Colonic mucosa (tissue), 4 donors: ENCODE results near the gene UNK. TPM values are rescaled to one million over a fixed set of nuclear protein-coding genes. Genes with fewer than 3 reads are reported as not detected.

Experiments used
- DNase-seq: peaks from one replicate; pipeline ENCODE4 v3.0.0-alpha.2; 2020
- H3K27ac ChIP-seq: fragments of 200-600 bp; one replicate; pipeline ENCODE4 v1.8.0; 2021
- H3K27me3 ChIP-seq: fragments of 200-600 bp; one replicate; pipeline ENCODE4 v1.8.0; 2021
- H3K36me3 ChIP-seq: fragments of 200-600 bp; one replicate; pipeline ENCODE4 v1.8.0; 2021
- H3K4me1 ChIP-seq: fragments of 200-600 bp; one replicate; pipeline ENCODE4 v1.8.0; 2021; ENCODE audit warnings: mild to moderate bottlenecking
- H3K4me3 ChIP-seq: fragments of 200-600 bp; one replicate; pipeline ENCODE4 v1.8.0; 2021
- H3K9ac ChIP-seq, 2 donors: one replicate each; pipeline ENCODE4 v1.7.0; 2013; ENCODE audit warnings: control low read depth in 2 of 2, low read depth in 2 of 2, low read length in 2 of 2
- H3K9me3 ChIP-seq: fragments of 200-600 bp; one replicate; pipeline ENCODE4 v1.8.0; 2021
- CTCF ChIP-seq: fragments of 200-600 bp; IDR thresholded peaks from one replicate; pipeline ENCODE4 v1.8.0; 2022; ENCODE audit warnings: antibody characterized with exemption, mild to moderate bottlenecking
- intact Hi-C: fragments of 100-400 bp; cut with DNase I; formaldehyde crosslinking; loops from one replicate; pipeline ENCODE4 v1.14.1; 2022
- total RNA-seq, 2 donors: library from RNA; stranded (reverse); fragmentation: NEBNext Ultra II Directional in 1 of 2; extraction: Animal tissue kit (Norgen Biotek cat#: 25700) in 1 of 2; gene quantifications; one replicate each; pipeline ENCODE4 v1.2.1, GENCODE V29; 2021
- donor health status: healthy.
- donor health status: DM: no; HTN: no; CAD: no.
- donor health status: DM: no; HTN: no; CAD: no.

UNK gene
- total RNA-seq, 2 donors from 2014 or later, result 18.4 to 26.0 TPM

GRCh38 chr17:75813081-75814020, 28.7 kb downstream of the UNK start:
- DNase-seq, result no peak
- H3K9ac ChIP-seq, result no peak overlapping the region
- intact Hi-C loops, result no loop called here

GRCh38 chr17:75814021-75814395, 29.4 kb downstream of the UNK start:
- DNase-seq, result no peak
- TF ChIP-seq CTCF, result no peak
- Histone ChIP-seq H3K36me3 (peaks cover 14% of the 10 kb centered on the region), H3K27me3 (no peaks in the 10 kb centered on the region), H3K4me3 (no peak overlapping the region), H3K4me1 (no peaks in the 10 kb centered on the region), H3K9me3 (no peaks in the 10 kb centered on the region), H3K27ac (no peak overlapping the region), H3K9ac (no peak overlapping the region)
- intact Hi-C loops, result no loop called here

More at GRCh38 chr17:75813081-75814020, 28.7 kb downstream of the UNK start:
- no peak overlapping the region for H3K4me3 ChIP-seq
- H3K9me3 ChIP-seq, result no peaks in the 10 kb centered on the region
- no peaks in the 10 kb centered on the region for H3K4me1 ChIP-seq
- no peak for TF ChIP-seq CTCF
- no peak overlapping the region for H3K27ac ChIP-seq
- H3K27me3 ChIP-seq, result no peaks in the 10 kb centered on the region
- H3K36me3 ChIP-seq, result peaks cover 14% of the 10 kb centered on the region

- peaks cover 14% of the 10 kb centered on the region for H3K36me3 ChIP-seq
- no peaks in the 10 kb centered on the region for H3K27me3 ChIP-seq
- intact Hi-C loops, result no loop called here
- no peak for TF ChIP-seq CTCF
- no peak overlapping the region for H3K27ac ChIP-seq
- no peaks in the 10 kb centered on the region for H3K9me3 ChIP-seq
- H3K4me3 ChIP-seq, result no peak overlapping the region
- no peak for DNase-seq
- peak overlapping the region in 1 of 2 donors; percentile 18 for H3K9ac ChIP-seq
- H3K4me1 ChIP-seq, result no peaks in the 10 kb centered on the region
These were observed 30.3 kb downstream of the UNK start for GRCh38 chr17:75814900-75815373.

- Histone ChIP-seq H3K9me3 (no peaks in the 10 kb centered on the region), H3K36me3 (peaks cover 14% of the 10 kb centered on the region), H3K27ac (no peak overlapping the region), H3K9ac (no peak overlapping the region), H3K4me1 (no peaks in the 10 kb centered on the region), H3K4me3 (no peak overlapping the region), H3K27me3 (no peaks in the 10 kb centered on the region)
- intact Hi-C loops, result no loop called here
- no peak for TF ChIP-seq CTCF
- no peak for DNase-seq
These were observed 30.8 kb downstream of the UNK start for GRCh38 chr17:75815399-75815798.

- no peaks in the 10 kb centered on the region for H3K4me1 ChIP-seq
- H3K4me3 ChIP-seq, result no peak overlapping the region
- no peak overlapping the region for H3K9ac ChIP-seq
- no peaks in the 10 kb centered on the region for H3K9me3 ChIP-seq
- H3K27me3 ChIP-seq, result no peaks in the 10 kb centered on the region
- no peak overlapping the region for H3K27ac ChIP-seq
- no peak for DNase-seq
- intact Hi-C loops, result no loop called here
- TF ChIP-seq CTCF, result no peak
- peaks cover 14% of the 10 kb centered on the region for H3K36me3 ChIP-seq
These were observed 32.1 kb downstream of the UNK start for GRCh38 chr17:75816693-75817092.
